GM06990 (cell line): ENCODE results near the gene AASS.

Experiments used
- DNase-seq: peaks from one replicate; pipeline ENCODE4 v3.0.0-alpha.2; 2011; ENCODE audit not compliant: insufficient read length; ENCODE audit errors: extremely low read depth
- H3K27me3 ChIP-seq: replicated peaks from 2 replicates; pipeline ENCODE4 v1.6.0; 2011; ENCODE audit warnings: low read length; ENCODE audit not compliant: control insufficient read depth, insufficient read depth
- H3K36me3 ChIP-seq: 2 replicates; pipeline ENCODE4 v1.5.1; 2011; ENCODE audit warnings: low read length; ENCODE audit not compliant: control insufficient read depth, insufficient read depth
- H3K4me3 ChIP-seq: replicated peaks from 2 replicates; pipeline ENCODE4 v1.5.1; 2011; ENCODE audit warnings: low read depth, mild to moderate bottlenecking, control low read depth, low read length
- TF ChIP-seq, protein P1 (sequence below): IDR thresholded peaks from 2 replicates; pipeline ENCODE4 v1.5.1; 2011; ENCODE audit warnings: low read length, control low read depth, mild to moderate bottlenecking, inconsistent platforms; ENCODE audit not compliant: insufficient read depth, poor library complexity, severe bottlenecking

The AASS gene

DNA sequence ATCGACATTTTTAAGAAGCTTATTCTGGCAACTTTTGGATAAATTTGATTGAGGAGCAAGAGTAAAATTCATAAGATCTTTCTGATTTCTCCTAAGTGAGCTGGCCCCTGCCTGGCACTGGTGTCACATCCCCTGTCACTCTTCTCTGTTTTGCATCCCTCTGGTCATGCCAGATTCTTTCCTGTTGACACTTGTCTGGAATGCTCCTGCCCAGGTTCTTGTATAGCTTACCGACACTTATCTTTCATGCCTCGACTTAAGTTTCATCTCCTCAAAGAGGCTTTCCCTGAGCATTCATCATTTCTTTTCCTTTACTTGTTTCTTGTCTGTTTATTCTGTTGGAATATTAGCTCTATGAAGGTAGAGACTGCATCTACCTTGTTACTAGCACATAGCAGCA, 22.2 kb upstream of the AASS start:
- no peak for DNase-seq
- Histone ChIP-seq H3K4me3 (no peak overlapping the region), H3K27me3 (no peaks in the 10 kb centered on the region), H3K36me3 (no peaks in the 10 kb centered on the region)
- TF ChIP-seq, protein P1, sequence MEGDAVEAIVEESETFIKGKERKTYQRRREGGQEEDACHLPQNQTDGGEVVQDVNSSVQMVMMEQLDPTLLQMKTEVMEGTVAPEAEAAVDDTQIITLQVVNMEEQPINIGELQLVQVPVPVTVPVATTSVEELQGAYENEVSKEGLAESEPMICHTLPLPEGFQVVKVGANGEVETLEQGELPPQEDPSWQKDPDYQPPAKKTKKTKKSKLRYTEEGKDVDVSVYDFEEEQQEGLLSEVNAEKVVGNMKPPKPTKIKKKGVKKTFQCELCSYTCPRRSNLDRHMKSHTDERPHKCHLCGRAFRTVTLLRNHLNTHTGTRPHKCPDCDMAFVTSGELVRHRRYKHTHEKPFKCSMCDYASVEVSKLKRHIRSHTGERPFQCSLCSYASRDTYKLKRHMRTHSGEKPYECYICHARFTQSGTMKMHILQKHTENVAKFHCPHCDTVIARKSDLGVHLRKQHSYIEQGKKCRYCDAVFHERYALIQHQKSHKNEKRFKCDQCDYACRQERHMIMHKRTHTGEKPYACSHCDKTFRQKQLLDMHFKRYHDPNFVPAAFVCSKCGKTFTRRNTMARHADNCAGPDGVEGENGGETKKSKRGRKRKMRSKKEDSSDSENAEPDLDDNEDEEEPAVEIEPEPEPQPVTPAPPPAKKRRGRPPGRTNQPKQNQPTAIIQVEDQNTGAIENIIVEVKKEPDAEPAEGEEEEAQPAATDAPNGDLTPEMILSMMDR, result no peak

- DNase-seq, result no peak
- TF ChIP-seq, protein P1, result no peak
- Histone ChIP-seq H3K36me3 (no peaks in the 10 kb centered on the region), H3K27me3 (no peaks in the 10 kb centered on the region), H3K4me3 (no peak overlapping the region)
These were observed 17.6 kb upstream of the AASS start for GRCh38 chr7:122161628-122162027.

- no peaks in the 10 kb centered on the region for H3K27me3 ChIP-seq
- no peaks in the 10 kb centered on the region for H3K36me3 ChIP-seq
- DNase-seq, result no peak
- no peak overlapping the region for H3K4me3 ChIP-seq
- TF ChIP-seq, protein P1, result no peak
These were observed 11.5 kb upstream of the AASS start for GRCh38 chr7:122155566-122155965.

GRCh38 chr7:122148878-122149277, 4.8 kb upstream of the AASS start:
- TF ChIP-seq, protein P1, result no peak
- H3K36me3 ChIP-seq, result no peaks in the 10 kb centered on the region
- no peak overlapping the region for H3K4me3 ChIP-seq
- no peaks in the 10 kb centered on the region for H3K27me3 ChIP-seq
- DNase-seq, result no peak

- Histone ChIP-seq H3K27me3 (no peaks in the 10 kb centered on the region), H3K4me3 (no peak overlapping the region), H3K36me3 (no peaks in the 10 kb centered on the region)
- TF ChIP-seq, protein P1, result no peak
- no peak for DNase-seq
These were observed 4.0 kb upstream of the AASS start for GRCh38 chr7:122148081-122148480.

GRCh38 chr7:122145937-122146645, 2.0 kb upstream of the AASS start:
- no peak overlapping the region for H3K4me3 ChIP-seq
- H3K36me3 ChIP-seq, result no peaks in the 10 kb centered on the region
- TF ChIP-seq, protein P1, result no peak
- no peaks in the 10 kb centered on the region for H3K27me3 ChIP-seq
- DNase-seq, result no peak
